Neutrophil (primary cell): ENCODE measurements around the gene ANO6.

Experiments
- H3K27ac ChIP-seq: fragments of 200-600 bp; sonication (generic); 2 replicates; pipeline ENCODE4 v1.5.1; 2016; ENCODE audit warnings: mild to moderate bottlenecking, moderate library complexity
- H3K27me3 ChIP-seq: fragments of 200-600 bp; sonication (generic); 2 replicates; pipeline ENCODE4 v1.6.0; 2016; ENCODE audit warnings: mild to moderate bottlenecking
- H3K36me3 ChIP-seq: fragments of 200-600 bp; sonication (generic); 2 replicates; pipeline ENCODE4 v1.5.1; 2017
- H3K4me1 ChIP-seq, 2 experiments: fragments of 200-600 bp in 1 of 2; sonication (generic) in 1 of 2; 1 replicate in 1 of 2; 2 replicates in 1 of 2; pipeline versions ENCODE4 v1.5.1 to v1.6.1; 2013 to 2016; ENCODE audit warnings: low read depth in 1 of 2, low read length in 1 of 2, mild to moderate bottlenecking in 1 of 2, moderate library complexity in 1 of 2; ENCODE audit not compliant: control insufficient read depth in 1 of 2, insufficient read depth in 1 of 2
- H3K4me3 ChIP-seq, 2 experiments: fragments of 200-600 bp in 1 of 2; sonication (generic) in 1 of 2; 1 replicate in 1 of 2; 2 replicates in 1 of 2; pipeline ENCODE4 v1.5.1; 2013 to 2016; ENCODE audit warnings: low read depth in 1 of 2, low read length in 1 of 2, mild to moderate bottlenecking in 1 of 2, moderate library complexity in 1 of 2
- H3K9me3 ChIP-seq: fragments of 200-600 bp; sonication (generic); 2 replicates; pipeline ENCODE4 v1.5.1; 2016
- CTCF ChIP-seq: fragments of 200-600 bp; sonication (generic); IDR thresholded peaks from 2 replicates; pipeline ENCODE4 v1.5.1; 2016; ENCODE audit warnings: antibody characterized with exemption

Gene ANO6

GRCh38 chr12:45408729-45409114, 192.8 kb downstream of the ANO6 start:
- no peak overlapping the region for H3K4me3 ChIP-seq
- no peak overlapping the region for H3K27ac ChIP-seq
- TF ChIP-seq CTCF: no peak
- H3K9me3 ChIP-seq: no peaks in the 10 kb centered on the region
- peaks cover 68% of the 10 kb centered on the region for H3K36me3 ChIP-seq
- H3K27me3 ChIP-seq: no peaks in the 10 kb centered on the region
- peaks cover 4 to 5% of the 10 kb centered on the region in 2 experiments for H3K4me1 ChIP-seq

- H3K4me3 ChIP-seq: no peak overlapping the region
- no peaks in the 10 kb centered on the region for H3K9me3 ChIP-seq
- no peak overlapping the region for H3K27ac ChIP-seq
- H3K36me3 ChIP-seq: peaks cover 60% of the 10 kb centered on the region
- TF ChIP-seq CTCF: no peak
- H3K27me3 ChIP-seq: no peaks in the 10 kb centered on the region
- peaks cover 4 to 5% of the 10 kb centered on the region in 2 experiments for H3K4me1 ChIP-seq
These were observed 194.1 kb downstream of the ANO6 start for GRCh38 chr12:45409966-45410365.

GRCh38 chr12:45411626-45412025, 195.7 kb downstream of the ANO6 start:
- Histone ChIP-seq H3K4me1 (no peaks in the 10 kb centered on the region), H3K27ac (no peak overlapping the region), H3K27me3 (no peaks in the 10 kb centered on the region), H3K4me3 (no peak overlapping the region), H3K9me3 (no peaks in the 10 kb centered on the region), H3K36me3 (peaks cover 69% of the 10 kb centered on the region)
- TF ChIP-seq CTCF: no peak

GRCh38 chr12:45415393-45415817, 199.5 kb downstream of the ANO6 start:
- Histone ChIP-seq H3K4me1 (no peaks in the 10 kb centered on the region), H3K4me3 (no peak overlapping the region), H3K27ac (no peak overlapping the region), H3K9me3 (no peaks in the 10 kb centered on the region), H3K27me3 (no peaks in the 10 kb centered on the region), H3K36me3 (peaks cover 68% of the 10 kb centered on the region)
- no peak for TF ChIP-seq CTCF

- no peaks in the 10 kb centered on the region for H3K9me3 ChIP-seq
- H3K27me3 ChIP-seq: no peaks in the 10 kb centered on the region
- H3K27ac ChIP-seq: no peak overlapping the region
- no peak overlapping the region for H3K4me3 ChIP-seq
- no peaks in the 10 kb centered on the region for H3K4me1 ChIP-seq
- TF ChIP-seq CTCF: no peak
- H3K36me3 ChIP-seq: peaks cover 68% of the 10 kb centered on the region
These were observed 200.2 kb downstream of the ANO6 start for GRCh38 chr12:45416126-45416525.

- H3K36me3 ChIP-seq: peaks cover 67% of the 10 kb centered on the region
- no peaks in the 10 kb centered on the region for H3K27me3 ChIP-seq
- H3K4me1 ChIP-seq: no peaks in the 10 kb centered on the region
- H3K4me3 ChIP-seq: no peak overlapping the region
- TF ChIP-seq CTCF: no peak
- no peak overlapping the region for H3K27ac ChIP-seq
- H3K9me3 ChIP-seq: no peaks in the 10 kb centered on the region
These were observed 202.6 kb downstream of the ANO6 start for GRCh38 chr12:45418520-45418919.
